ENCODE data around the gene SMARCC2.

- TF ChIP-seq POLR2A (IDR thresholded peaks at IDR 0.05) (no peak), CTCF (IDR thresholded peaks at IDR 0.05) (no peak)
Observed at GRCh38 chr12:56118688-56119357, 70.5 kb downstream of the SMARCC2 start.

All from tibial nerve (tissue), 3 donors.